HEK293 (cell line): Measurements from ENCODE around the gene PGBD5.

Experiments used
- GFI1B ChIP-seq: fragments of 450-650 bp; formaldehyde crosslinking; IDR thresholded peaks from 2 replicates; pipeline ENCODE4 v1.5.1; 2016; ENCODE audit warnings: missing biosample characterization, missing genetic modification characterization
- ZBTB49 ChIP-seq: fragments of 450-650 bp; formaldehyde crosslinking; IDR thresholded peaks from 2 replicates; pipeline ENCODE4 v1.5.1; 2016; ENCODE audit warnings: missing biosample characterization, missing genetic modification characterization, low read depth
- ZNF121 ChIP-seq: fragments of 450-650 bp; formaldehyde crosslinking; IDR thresholded peaks from 2 replicates; pipeline ENCODE4 v1.5.1; 2016; ENCODE audit warnings: missing biosample characterization, missing genetic modification characterization
- ZNF830 ChIP-seq: fragments of 450-650 bp; IDR thresholded peaks from 2 replicates; pipeline ENCODE4 v1.5.0; 2018; ENCODE audit warnings: missing biosample characterization, missing genetic modification characterization, low read depth, mild to moderate bottlenecking, moderate library complexity
- TF ChIP-seq, protein P1 (sequence below): fragments of 450-650 bp; formaldehyde crosslinking; IDR thresholded peaks from 2 replicates; pipeline ENCODE4 v1.5.1; 2016; ENCODE audit warnings: missing biosample characterization, missing genetic modification characterization
- TF ChIP-seq, protein P2 (sequence below): fragments of 450-650 bp; formaldehyde crosslinking; IDR thresholded peaks from 2 replicates; pipeline ENCODE4 v1.5.1; 2016; ENCODE audit warnings: missing biosample characterization, missing genetic modification characterization

DNA sequence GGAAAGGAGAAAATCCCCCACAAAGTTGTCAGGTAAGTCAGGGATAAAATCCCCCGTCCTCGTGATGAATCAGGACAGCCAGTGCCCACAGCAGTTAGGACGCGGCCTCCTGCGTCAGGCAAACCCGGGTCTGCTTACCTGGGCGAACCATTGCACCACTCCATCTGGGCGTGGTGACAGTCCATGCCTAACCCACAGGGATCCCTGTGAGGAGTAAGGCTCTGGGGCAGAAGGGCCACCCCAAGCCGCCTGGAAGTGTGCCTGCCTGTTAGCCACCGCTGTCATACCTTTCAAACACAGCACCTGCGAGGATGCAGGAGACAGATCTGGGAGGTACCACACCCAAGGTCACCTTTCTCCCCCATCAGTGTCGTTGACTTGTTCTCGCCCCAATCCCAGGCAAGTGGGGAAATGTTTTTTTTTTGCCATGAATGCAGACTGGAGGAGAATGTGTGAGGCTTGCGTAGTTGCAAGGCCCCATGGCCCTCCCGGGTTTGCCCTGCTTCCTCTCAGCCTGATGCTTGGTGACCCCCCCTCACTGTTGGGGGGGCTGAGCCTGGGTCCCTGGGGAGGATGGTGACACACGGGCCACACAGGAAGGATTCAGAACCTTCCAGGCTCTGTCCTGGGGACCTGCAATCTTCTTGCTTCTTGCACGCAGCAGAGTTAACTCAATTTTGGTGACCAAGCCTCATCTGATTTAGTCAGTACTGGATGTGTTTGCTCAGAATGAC is 107.0 kb downstream of the PGBD5 start:
- no peak for TF ChIP-seq GFI1B (tag by site-specific recombination)
- no peak for TF ChIP-seq ZNF121 (tag by site-specific recombination)
- TF ChIP-seq, protein P1, sequence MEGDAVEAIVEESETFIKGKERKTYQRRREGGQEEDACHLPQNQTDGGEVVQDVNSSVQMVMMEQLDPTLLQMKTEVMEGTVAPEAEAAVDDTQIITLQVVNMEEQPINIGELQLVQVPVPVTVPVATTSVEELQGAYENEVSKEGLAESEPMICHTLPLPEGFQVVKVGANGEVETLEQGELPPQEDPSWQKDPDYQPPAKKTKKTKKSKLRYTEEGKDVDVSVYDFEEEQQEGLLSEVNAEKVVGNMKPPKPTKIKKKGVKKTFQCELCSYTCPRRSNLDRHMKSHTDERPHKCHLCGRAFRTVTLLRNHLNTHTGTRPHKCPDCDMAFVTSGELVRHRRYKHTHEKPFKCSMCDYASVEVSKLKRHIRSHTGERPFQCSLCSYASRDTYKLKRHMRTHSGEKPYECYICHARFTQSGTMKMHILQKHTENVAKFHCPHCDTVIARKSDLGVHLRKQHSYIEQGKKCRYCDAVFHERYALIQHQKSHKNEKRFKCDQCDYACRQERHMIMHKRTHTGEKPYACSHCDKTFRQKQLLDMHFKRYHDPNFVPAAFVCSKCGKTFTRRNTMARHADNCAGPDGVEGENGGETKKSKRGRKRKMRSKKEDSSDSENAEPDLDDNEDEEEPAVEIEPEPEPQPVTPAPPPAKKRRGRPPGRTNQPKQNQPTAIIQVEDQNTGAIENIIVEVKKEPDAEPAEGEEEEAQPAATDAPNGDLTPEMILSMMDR (tag by site-specific recombination): no peak
- no peak for TF ChIP-seq ZNF830 (tag by site-specific recombination)
- TF ChIP-seq ZBTB49: no peak
- TF ChIP-seq, protein P2, sequence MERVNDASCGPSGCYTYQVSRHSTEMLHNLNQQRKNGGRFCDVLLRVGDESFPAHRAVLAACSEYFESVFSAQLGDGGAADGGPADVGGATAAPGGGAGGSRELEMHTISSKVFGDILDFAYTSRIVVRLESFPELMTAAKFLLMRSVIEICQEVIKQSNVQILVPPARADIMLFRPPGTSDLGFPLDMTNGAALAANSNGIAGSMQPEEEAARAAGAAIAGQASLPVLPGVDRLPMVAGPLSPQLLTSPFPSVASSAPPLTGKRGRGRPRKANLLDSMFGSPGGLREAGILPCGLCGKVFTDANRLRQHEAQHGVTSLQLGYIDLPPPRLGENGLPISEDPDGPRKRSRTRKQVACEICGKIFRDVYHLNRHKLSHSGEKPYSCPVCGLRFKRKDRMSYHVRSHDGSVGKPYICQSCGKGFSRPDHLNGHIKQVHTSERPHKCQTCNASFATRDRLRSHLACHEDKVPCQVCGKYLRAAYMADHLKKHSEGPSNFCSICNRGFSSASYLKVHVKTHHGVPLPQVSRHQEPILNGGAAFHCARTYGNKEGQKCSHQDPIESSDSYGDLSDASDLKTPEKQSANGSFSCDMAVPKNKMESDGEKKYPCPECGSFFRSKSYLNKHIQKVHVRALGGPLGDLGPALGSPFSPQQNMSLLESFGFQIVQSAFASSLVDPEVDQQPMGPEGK (tag by site-specific recombination): no peak
